Skeletal muscle tissue (tissue), 4 donors: Measurements from ENCODE around the gene SCGB1A1. TPM values are rescaled to one million over a fixed set of nuclear protein-coding genes. Genes with fewer than 3 reads are reported as not detected.

ENCODE experiments used
- H3K27ac ChIP-seq: one replicate; pipeline ENCODE4 v1.7.0; 2013; ENCODE audit warnings: mild to moderate bottlenecking, low read depth, low read length, inconsistent platforms
- H3K27me3 ChIP-seq, 3 donors: one replicate each; pipeline ENCODE4 v1.7.0; 2013; ENCODE audit warnings: low read length in 3 of 3; ENCODE audit not compliant: control insufficient read depth in 3 of 3, insufficient read depth in 3 of 3
- H3K36me3 ChIP-seq, 3 donors: one replicate each; pipeline ENCODE4 v1.7.0; 2013; ENCODE audit warnings: low read length in 3 of 3; ENCODE audit not compliant: control insufficient read depth in 3 of 3, insufficient read depth in 3 of 3
- H3K4me1 ChIP-seq, 3 donors: one replicate each; pipeline ENCODE4 v1.7.0; 2013; ENCODE audit warnings: low read length in 3 of 3, mild to moderate bottlenecking in 3 of 3; ENCODE audit not compliant: control insufficient read depth in 3 of 3, insufficient read depth in 3 of 3
- H3K4me3 ChIP-seq, 3 donors: one replicate each; pipeline ENCODE4 v1.7.0; 2013; ENCODE audit warnings: low read length in 3 of 3
- H3K9ac ChIP-seq, 3 donors: one replicate each; pipeline ENCODE4 v1.7.0; 2013; ENCODE audit warnings: low read length in 3 of 3, mild to moderate bottlenecking in 3 of 3, moderate library complexity in 2 of 3, low read depth in 1 of 3
- H3K9me3 ChIP-seq, 3 donors: one replicate each; pipeline ENCODE4 v1.7.0; 2013; ENCODE audit warnings: low read length in 3 of 3; ENCODE audit not compliant: control insufficient read depth in 3 of 3
- total RNA-seq: library from RNA; depleted of rRNA; stranded (reverse); fragments of >200 nt; gene quantifications from one replicate; pipeline ENCODE4 v1.2.3, GENCODE V29; 2014
- donor health status: Osteomylitis.

SCGB1A1 gene
- total RNA-seq, 1 donor from 2014 or later = not detected

DNA sequence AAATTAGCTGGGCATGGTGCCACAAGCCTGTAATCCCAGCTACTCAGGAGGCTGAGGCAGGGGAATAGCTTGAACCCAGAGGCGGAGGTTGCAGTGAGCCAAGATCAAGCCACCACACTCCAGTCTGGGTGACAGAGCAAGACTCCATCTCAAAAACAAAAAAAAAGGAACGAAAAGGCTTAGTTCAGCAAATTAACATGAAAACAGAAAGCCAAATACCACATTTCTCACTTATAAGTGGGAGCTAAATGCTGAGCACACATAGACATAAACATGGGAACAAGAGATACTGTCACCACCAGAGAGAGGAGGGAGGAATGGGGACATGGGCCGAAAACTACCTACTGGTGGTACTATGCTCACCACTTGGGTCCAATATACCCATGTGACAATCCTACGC lies 38.6 kb downstream of the SCGB1A1 start:
- no peaks in the 10 kb centered on the region for H3K36me3 ChIP-seq
- peaks cover 0 to 3% (median 0%) of the 10 kb centered on the region in 3 donors for H3K4me1 ChIP-seq
- H3K27ac ChIP-seq = no peak overlapping the region
- H3K27me3 ChIP-seq = no peaks in the 10 kb centered on the region
- H3K9me3 ChIP-seq = peaks cover 0 to 2% (median 0%) of the 10 kb centered on the region in 3 donors
- no peak overlapping the region for H3K4me3 ChIP-seq
- H3K9ac ChIP-seq = no peak overlapping the region

DNA sequence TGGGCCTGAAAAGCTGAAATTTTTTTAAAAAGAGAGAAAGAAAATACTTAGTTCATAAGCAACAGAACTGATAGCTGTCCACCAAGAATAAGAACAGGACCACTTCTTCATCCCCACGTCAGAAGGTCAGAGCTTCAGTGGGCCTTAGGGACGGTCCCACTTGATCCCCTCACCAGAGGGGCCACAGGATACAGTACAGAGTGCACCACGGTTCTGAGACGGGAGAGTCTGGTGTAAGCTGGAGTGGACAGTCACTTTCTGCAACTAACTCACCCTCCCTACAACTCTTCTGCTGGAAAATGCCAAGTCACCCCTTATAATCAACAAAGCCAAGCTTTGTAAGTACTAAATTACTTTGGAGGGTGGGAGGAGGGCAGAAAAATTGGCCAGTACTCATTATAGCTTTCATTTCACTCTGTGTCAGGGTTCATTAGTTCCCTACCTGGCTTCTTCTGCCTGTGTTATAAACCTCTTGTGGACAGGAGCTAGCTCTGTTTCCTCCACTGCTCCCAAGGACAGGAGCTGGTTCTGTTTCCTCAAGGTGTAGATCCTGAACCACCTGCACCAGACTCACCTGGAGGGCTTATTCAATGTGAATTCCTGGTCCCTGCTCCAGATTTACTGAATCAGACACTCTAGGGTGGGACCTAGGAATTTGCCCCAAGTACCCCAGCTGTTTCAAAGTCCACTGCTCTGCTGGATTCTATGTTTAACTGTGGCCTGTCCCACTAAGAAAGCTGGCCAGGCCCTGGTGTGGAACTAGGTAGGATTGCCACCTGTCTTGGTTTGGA lies 39.6 kb downstream of the SCGB1A1 start:
- no peaks in the 10 kb centered on the region for H3K27me3 ChIP-seq
- H3K4me3 ChIP-seq = no peak overlapping the region
- H3K9me3 ChIP-seq = peaks cover 0 to 2% (median 0%) of the 10 kb centered on the region in 3 donors
- H3K9ac ChIP-seq = no peak overlapping the region
- no peak overlapping the region for H3K27ac ChIP-seq
- H3K4me1 ChIP-seq = peaks cover 0 to 3% (median 0%) of the 10 kb centered on the region in 3 donors
- H3K36me3 ChIP-seq = no peaks in the 10 kb centered on the region

DNA sequence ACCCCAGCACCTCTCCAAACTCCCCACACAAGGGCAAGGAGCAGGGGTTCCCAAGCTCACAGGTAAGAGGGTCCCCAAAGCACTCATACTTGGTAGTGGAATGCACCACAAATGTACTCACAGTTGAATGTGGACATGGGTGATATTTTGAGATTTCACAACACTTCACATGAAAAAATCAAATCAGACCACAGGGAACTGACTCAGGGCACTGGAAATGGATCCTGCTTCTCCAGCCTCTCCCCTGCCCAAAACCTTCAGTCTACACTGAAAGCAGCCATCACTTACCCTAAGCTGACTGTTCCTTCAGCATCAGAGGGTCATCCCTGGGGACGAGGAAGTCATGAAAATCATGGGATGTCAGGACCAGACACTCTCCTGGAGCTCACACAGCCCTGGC lies 40.2 kb downstream of the SCGB1A1 start:
- no peak overlapping the region for H3K4me3 ChIP-seq
- no peaks in the 10 kb centered on the region for H3K27me3 ChIP-seq
- peaks cover 0 to 3% (median 0%) of the 10 kb centered on the region in 3 donors for H3K4me1 ChIP-seq
- H3K36me3 ChIP-seq = no peaks in the 10 kb centered on the region
- no peak overlapping the region for H3K27ac ChIP-seq
- no peak overlapping the region for H3K9ac ChIP-seq
- peaks cover 0 to 2% (median 0%) of the 10 kb centered on the region in 3 donors for H3K9me3 ChIP-seq

DNA sequence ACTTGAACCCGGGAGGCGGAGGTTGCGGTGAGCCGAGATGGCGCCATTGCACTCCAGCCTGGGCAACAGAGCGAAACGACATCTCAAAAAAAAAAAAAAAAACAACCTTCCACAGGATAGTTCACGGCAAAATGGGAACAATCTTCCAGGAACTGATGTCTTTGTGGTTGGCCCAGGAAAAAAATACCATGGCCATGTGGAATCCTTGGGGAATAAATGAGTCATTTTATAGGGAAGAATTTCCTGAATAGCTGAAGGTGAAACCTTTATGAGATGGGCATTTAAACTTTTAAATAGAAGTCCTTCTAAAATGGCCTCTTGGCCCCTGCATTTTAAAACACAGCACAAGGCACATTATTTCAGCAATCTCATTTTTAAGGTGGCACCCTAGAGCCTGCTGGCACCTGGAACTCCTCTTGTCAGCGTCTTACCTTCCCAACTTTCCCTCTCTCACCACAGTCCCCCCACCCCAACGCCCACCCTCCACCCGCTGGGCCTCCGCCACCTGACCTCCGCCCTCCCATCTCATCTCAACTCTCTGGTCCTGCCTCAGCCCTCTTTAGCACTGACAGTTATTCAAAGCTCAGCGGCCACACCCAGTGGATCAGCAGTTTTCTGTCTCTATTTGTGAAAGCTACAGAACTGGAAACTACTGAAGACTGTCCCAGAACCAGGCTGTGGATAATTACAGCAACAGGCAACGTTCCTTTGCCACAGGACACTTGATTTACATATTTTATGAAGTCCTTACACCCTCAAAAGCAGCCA lies 43.1 kb downstream of the SCGB1A1 start:
- no peaks in the 10 kb centered on the region for H3K9me3 ChIP-seq
- H3K27ac ChIP-seq = no peak overlapping the region
- no peak overlapping the region for H3K4me3 ChIP-seq
- H3K27me3 ChIP-seq = no peaks in the 10 kb centered on the region
- H3K36me3 ChIP-seq = no peaks in the 10 kb centered on the region
- no peak overlapping the region for H3K9ac ChIP-seq
- H3K4me1 ChIP-seq = peaks cover 0 to 3% (median 0%) of the 10 kb centered on the region in 3 donors

DNA sequence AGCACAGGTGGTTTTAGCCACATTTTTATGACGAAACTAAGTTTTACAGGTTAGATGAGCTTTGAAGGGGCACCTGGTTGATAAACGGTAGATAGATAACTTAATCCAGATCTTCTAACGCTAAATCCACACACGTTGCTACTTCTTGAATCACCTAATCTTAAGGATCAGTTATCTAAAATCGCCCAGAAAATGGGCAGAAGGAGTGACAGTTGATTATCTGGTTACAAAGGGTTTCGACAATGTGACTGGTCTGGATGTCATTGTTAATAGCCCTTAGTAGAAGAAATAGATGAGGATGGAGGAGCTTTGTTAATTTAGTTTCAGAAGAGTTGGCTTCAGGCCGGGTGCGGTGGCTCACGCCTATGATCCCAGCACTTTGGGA lies 43.7 kb downstream of the SCGB1A1 start:
- Histone ChIP-seq H3K4me1 (peaks cover 0 to 3% (median 0%) of the 10 kb centered on the region in 3 donors), H3K4me3 (no peak overlapping the region), H3K9me3 (no peaks in the 10 kb centered on the region), H3K36me3 (no peaks in the 10 kb centered on the region), H3K9ac (no peak overlapping the region), H3K27me3 (no peaks in the 10 kb centered on the region), H3K27ac (no peak overlapping the region)

DNA sequence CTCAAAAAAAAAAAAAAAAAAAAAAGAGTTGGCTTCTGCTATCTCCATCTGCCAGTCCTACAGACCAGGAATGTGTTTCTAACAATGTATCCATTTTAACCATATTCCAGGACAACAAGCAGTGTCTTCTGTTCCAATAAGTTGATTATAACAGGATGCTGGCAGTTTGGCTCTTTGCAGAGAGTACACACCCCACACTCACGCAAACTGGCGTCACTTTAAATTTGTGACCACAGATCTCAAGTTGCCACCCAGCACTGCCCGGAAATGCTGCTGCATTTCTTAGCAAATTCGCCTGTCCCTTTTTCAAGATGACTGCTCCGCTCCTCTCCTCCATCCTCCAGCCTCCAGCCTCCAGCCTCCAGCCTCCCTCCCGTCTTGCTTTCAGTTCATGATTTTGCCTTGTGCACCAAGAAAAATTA lies 44.3 kb downstream of the SCGB1A1 start:
- H3K4me1 ChIP-seq = peaks cover 0 to 3% (median 0%) of the 10 kb centered on the region in 3 donors
- H3K9ac ChIP-seq = no peak overlapping the region
- no peak overlapping the region for H3K27ac ChIP-seq
- no peak overlapping the region for H3K4me3 ChIP-seq
- no peaks in the 10 kb centered on the region for H3K36me3 ChIP-seq
- no peaks in the 10 kb centered on the region for H3K27me3 ChIP-seq
- no peaks in the 10 kb centered on the region for H3K9me3 ChIP-seq

DNA sequence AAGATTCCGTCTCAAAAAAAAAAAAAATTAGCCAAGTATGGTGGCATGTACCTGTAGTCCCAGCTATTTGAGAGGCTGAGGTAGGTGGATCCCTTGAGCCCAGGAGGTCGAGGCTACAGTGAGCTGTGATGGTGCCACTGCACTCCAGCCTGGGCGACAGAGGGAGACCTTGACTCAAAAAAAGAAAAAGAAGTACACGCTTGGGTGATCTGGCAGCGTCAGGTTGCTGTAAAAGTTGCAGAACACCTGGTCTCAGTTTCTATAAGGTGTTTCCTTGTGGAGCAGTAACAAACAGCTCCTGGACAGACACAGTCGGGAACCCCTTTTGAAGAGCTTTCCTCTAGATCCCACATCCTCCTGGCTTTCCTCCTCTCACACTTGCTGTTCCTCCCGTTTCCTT lies 45.8 kb downstream of the SCGB1A1 start:
- H3K4me3 ChIP-seq = no peak overlapping the region
- H3K9me3 ChIP-seq = no peaks in the 10 kb centered on the region

DNA sequence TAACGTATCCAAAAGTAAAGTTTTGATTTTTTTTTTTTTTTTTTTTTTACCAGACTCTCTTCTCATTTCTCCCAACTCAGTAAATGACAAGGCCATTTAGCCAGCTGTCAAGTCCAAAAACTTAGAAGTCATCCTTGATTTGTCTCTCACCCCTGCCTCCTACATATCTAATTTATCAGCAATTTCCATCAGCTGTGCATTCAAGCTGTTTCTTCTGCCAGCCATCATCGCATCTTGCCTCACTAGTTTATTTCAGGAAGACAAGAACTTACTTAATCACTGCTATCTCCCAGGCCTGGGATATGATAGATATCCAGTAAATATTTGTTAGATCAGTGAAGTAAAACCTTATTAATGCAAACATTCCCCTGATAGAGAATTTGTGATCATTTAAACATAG lies 47.6 kb downstream of the SCGB1A1 start:
- H3K4me1 ChIP-seq = no peaks in the 10 kb centered on the region
- no peak overlapping the region for H3K4me3 ChIP-seq
- no peaks in the 10 kb centered on the region for H3K27me3 ChIP-seq
- no peak overlapping the region for H3K9ac ChIP-seq
- no peaks in the 10 kb centered on the region for H3K36me3 ChIP-seq
- H3K27ac ChIP-seq = no peak overlapping the region
- no peaks in the 10 kb centered on the region for H3K9me3 ChIP-seq

More for the DNA sequence above, 45.8 kb downstream of the SCGB1A1 start:
- Histone ChIP-seq H3K27ac (no peak overlapping the region), H3K27me3 (no peaks in the 10 kb centered on the region), H3K9ac (no peak overlapping the region), H3K4me1 (no peaks in the 10 kb centered on the region), H3K36me3 (no peaks in the 10 kb centered on the region)

DNA sequence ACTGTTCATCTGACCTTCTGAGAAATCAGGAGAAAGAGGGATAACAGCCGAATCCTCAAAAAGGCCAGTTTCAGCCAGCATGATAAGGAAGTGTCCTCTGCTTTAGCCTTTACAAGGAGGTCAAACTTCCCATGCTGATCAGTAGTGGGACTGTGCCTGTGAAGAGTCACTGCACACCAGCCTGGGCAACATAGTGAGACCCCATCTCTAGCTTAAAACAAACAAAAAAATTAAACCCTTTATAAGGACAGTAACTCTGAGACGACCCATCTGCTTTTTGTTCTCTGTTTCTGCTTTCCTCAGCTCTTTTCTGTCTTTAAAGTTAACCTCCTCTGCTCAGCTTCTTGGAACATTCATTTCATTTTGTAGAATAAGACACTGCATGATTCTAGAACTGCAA lies 49.7 kb downstream of the SCGB1A1 start:
- Histone ChIP-seq H3K4me3 (no peak overlapping the region), H3K27me3 (no peaks in the 10 kb centered on the region), H3K27ac (no peak overlapping the region), H3K4me1 (no peaks in the 10 kb centered on the region), H3K9me3 (no peaks in the 10 kb centered on the region), H3K9ac (no peak overlapping the region), H3K36me3 (no peaks in the 10 kb centered on the region)

DNA sequence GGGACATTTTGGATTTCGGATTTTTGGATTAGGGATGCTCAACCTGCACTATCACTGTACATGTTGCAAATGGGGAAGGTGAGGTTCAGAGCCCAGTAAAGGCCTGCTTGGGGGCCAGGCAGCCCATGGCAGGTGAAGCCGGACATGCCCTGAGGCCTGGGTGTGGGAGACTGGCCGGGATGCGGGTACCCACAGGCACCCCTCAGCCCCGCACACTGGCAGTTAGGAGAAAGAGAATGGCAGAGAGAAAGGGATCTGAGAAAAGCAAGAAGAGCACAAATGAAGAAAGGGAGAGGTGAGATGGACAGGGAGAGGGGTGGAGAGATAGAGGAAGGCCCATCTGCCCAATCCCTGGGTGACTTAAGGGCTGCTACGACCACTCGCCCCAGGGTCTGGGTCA lies 52.8 kb downstream of the SCGB1A1 start:
- Histone ChIP-seq H3K27ac (no peak overlapping the region), H3K27me3 (no peaks in the 10 kb centered on the region), H3K4me3 (no peak overlapping the region), H3K36me3 (no peaks in the 10 kb centered on the region), H3K4me1 (no peaks in the 10 kb centered on the region), H3K9me3 (no peaks in the 10 kb centered on the region), H3K9ac (peak overlapping the region in 1 of 3 donors; percentile 14)
